SJCRH30 (cell line): ENCODE data around the gene MAP4K5. TPM values are rescaled to one million over a fixed set of nuclear protein-coding genes. Genes with fewer than 3 reads are reported as not detected.

Experiments
- DNase-seq, 2 experiments: peaks; one replicate each; pipeline ENCODE4 v3.0.0-alpha.2; 2015 to 2020
- H3K27ac ChIP-seq: fragments of 250-450 bp; sonication (Bioruptor Pico); 2 replicates; pipeline ENCODE4 v1.5.1; 2020; ENCODE audit warnings: mild to moderate bottlenecking, moderate library complexity
- H3K27me3 ChIP-seq: fragments of 250-450 bp; sonication (Bioruptor Pico); 2 replicates; pipeline ENCODE4 v1.5.1; 2020; ENCODE audit warnings: mild to moderate bottlenecking, moderate library complexity
- H3K36me3 ChIP-seq: fragments of 250-450 bp; sonication (Bioruptor Pico); 2 replicates; pipeline ENCODE4 v1.5.1; 2020; ENCODE audit warnings: mild to moderate bottlenecking, moderate library complexity
- H3K4me1 ChIP-seq: fragments of 250-450 bp; sonication (Bioruptor Pico); 2 replicates; pipeline ENCODE4 v1.5.1; 2020; ENCODE audit warnings: mild to moderate bottlenecking, moderate library complexity
- H3K4me3 ChIP-seq: fragments of 250-450 bp; sonication (Bioruptor Pico); 2 replicates; pipeline ENCODE4 v1.5.1; 2020; ENCODE audit warnings: mild to moderate bottlenecking, moderate library complexity
- H3K9me3 ChIP-seq: fragments of 250-450 bp; sonication (Bioruptor Pico); replicated peaks from 2 replicates; pipeline ENCODE4 v1.5.1; 2020; ENCODE audit warnings: mild to moderate bottlenecking, moderate library complexity
- total RNA-seq: library from RNA; depleted of rRNA; stranded (reverse); fragments of >200 nt; shearing (Covaris generic); gene quantifications from 2 replicates; pipeline ENCODE4 v1.2.3, GENCODE V29; 2014

Gene MAP4K5
- total RNA-seq, 1 experiment from 2014 or later: 57.3 TPM

DNA sequence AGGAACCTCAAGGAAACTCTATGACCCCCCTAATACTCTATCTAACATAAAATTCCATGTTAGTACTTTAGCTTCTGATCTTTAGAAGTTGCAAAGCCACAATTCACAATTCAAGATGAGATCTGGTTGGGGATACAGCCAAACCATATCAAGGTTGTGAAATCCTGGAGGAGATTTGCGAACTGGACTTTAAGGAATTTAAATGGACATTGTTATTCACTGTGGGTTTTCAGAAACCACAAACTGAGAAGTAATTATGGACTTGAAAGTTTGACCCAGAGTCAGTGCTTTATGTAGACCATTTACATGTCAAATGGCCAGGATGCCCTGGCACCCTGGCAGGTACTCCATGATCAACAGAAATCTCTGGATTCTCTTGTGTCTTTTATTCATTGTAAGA is 121.4 kb downstream of the MAP4K5 start:
- no peak for DNase-seq
- Histone ChIP-seq H3K4me3 (no peak overlapping the region), H3K27me3 (no peaks in the 10 kb centered on the region), H3K9me3 (no peaks in the 10 kb centered on the region), H3K36me3 (peaks cover 4% of the 10 kb centered on the region), H3K4me1 (no peaks in the 10 kb centered on the region), H3K27ac (no peak overlapping the region)

- H3K27ac ChIP-seq: no peak overlapping the region
- DNase-seq: no peak
- H3K4me1 ChIP-seq: no peaks in the 10 kb centered on the region
- H3K36me3 ChIP-seq: peaks cover 3% of the 10 kb centered on the region; the same call in 1 of the 2 replicates
- H3K9me3 ChIP-seq: no peaks in the 10 kb centered on the region
- H3K27me3 ChIP-seq: no peaks in the 10 kb centered on the region
- no peak overlapping the region for H3K4me3 ChIP-seq
Measured at GRCh38 chr14:50410071-50410470, 122.3 kb downstream of the MAP4K5 start.

DNA sequence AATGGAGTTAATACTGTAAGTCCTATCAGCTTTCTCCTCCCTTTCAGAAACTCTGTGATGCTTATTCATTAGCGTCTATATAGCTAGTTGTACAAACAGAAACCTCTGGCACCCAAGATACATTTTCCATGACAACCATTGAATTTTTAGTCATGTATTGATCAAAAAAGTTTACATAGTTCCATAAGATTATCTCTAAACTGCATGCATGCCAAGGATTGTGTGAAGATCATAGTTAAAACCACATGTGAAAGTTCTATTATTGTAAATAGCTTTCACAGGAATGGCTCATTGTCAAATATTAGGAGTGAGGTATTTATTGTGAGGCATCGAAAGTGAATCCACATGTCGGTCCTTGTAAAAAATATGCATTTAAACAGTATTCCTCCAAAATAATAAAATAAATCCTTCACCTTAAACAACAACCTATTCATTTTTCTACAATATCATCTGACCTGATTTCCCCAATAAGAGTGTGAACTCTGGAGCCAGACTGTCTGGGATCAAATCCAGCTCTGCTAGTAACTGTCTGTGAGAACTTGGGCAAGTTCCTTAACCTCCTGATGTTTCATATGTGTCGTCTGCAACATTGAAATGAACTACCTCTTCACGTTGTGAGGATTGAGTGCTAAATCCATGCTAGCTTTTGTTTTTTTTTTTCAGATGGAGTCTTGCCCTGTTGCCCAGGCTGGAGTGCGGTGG is 125.1 kb downstream of the MAP4K5 start:
- no peaks in the 10 kb centered on the region for H3K27me3 ChIP-seq
- no peak for DNase-seq
- no peaks in the 10 kb centered on the region for H3K9me3 ChIP-seq
- H3K36me3 ChIP-seq: peaks cover 3% of the 10 kb centered on the region; the same call in 1 of the 2 replicates
- H3K27ac ChIP-seq: no peak overlapping the region
- H3K4me1 ChIP-seq: no peaks in the 10 kb centered on the region
- no peak overlapping the region for H3K4me3 ChIP-seq

- Histone ChIP-seq H3K9me3 (no peaks in the 10 kb centered on the region), H3K36me3 (no peaks in the 10 kb centered on the region), H3K27me3 (no peaks in the 10 kb centered on the region), H3K27ac (no peak overlapping the region), H3K4me1 (no peaks in the 10 kb centered on the region), H3K4me3 (no peak overlapping the region)
- DNase-seq: no peak
Measured at GRCh38 chr14:50403419-50403818, 128.9 kb downstream of the MAP4K5 start.

DNA sequence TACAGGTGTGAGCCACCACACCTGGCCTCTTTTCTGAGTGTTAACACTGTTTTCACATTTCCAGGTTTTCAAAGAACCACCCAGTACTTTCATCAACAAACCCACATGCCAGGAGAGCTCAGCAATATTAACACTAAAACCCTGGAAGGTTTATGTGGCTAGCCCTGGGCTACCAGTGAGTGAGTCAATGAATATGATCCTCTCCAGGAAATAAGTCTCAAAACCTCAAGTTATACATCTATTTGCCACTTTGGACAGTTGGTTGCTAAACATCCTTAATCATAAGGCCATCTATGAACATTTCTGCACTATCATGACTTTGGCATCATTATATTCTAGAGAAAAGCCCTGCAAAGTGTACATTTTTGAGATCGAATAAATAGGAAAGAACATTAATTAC is 129.4 kb downstream of the MAP4K5 start:
- Histone ChIP-seq H3K4me3 (no peak overlapping the region), H3K27ac (no peak overlapping the region), H3K36me3 (no peaks in the 10 kb centered on the region), H3K9me3 (no peaks in the 10 kb centered on the region), H3K4me1 (0 out of 2 replicates have a peak, but pooled peaks cover under 1% of the 10 kb centered on the region), H3K27me3 (no peaks in the 10 kb centered on the region)
- no peak for DNase-seq

GRCh38 chr14:50400461-50400860 is 131.9 kb downstream of the MAP4K5 start:
- H3K9me3 ChIP-seq: no peaks in the 10 kb centered on the region
- no peaks in the 10 kb centered on the region for H3K36me3 ChIP-seq
- H3K27me3 ChIP-seq: no peaks in the 10 kb centered on the region
- H3K4me3 ChIP-seq: no peak overlapping the region
- H3K27ac ChIP-seq: no peak overlapping the region
- no peak for DNase-seq
- 0 out of 2 replicates have a peak, but pooled peaks cover 3% of the 10 kb centered on the region for H3K4me1 ChIP-seq

- Histone ChIP-seq H3K4me3 (no peak overlapping the region), H3K9me3 (no peaks in the 10 kb centered on the region), H3K27ac (no peak overlapping the region), H3K4me1 (0 out of 2 replicates have a peak, but pooled peaks cover 3% of the 10 kb centered on the region), H3K27me3 (no peaks in the 10 kb centered on the region), H3K36me3 (no peaks in the 10 kb centered on the region)
- peak; percentile 11 to 21 for DNase-seq
Measured at GRCh38 chr14:50399251-50400032, 132.9 kb downstream of the MAP4K5 start.

DNA sequence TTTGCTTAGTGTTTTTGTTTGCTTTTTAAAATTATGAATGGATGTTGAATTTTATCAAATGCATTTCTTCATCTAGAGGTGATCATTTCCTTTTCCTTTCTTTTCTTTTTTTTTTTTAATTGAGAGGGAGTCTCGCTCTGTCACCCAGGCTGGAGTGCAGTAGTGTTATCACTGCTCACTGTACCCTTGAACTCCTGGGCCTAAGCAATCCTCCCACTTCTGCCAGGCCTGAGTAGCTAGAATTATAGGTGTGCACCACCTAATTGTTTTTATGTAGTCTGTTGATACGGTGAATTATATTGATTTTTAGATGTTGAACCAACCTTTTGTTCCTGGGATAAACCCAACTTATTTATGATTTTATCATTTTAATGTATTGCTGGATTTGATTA is 134.2 kb downstream of the MAP4K5 start:
- Histone ChIP-seq H3K4me1 (0 out of 2 replicates have a peak, but pooled peaks cover 3% of the 10 kb centered on the region), H3K9me3 (no peaks in the 10 kb centered on the region), H3K36me3 (no peaks in the 10 kb centered on the region), H3K27me3 (no peaks in the 10 kb centered on the region), H3K27ac (no peak overlapping the region), H3K4me3 (peak overlapping the region; percentile 66)
- no peak for DNase-seq

- Histone ChIP-seq H3K27me3 (no peaks in the 10 kb centered on the region), H3K4me3 (peak overlapping the region; percentile 66), H3K36me3 (no peaks in the 10 kb centered on the region), H3K9me3 (no peaks in the 10 kb centered on the region), H3K4me1 (0 out of 2 replicates have a peak, but pooled peaks cover 3% of the 10 kb centered on the region), H3K27ac (peak overlapping the region; percentile 76)
- peak; percentile 45 to 63 for DNase-seq
Measured at GRCh38 chr14:50397390-50398188, 134.8 kb downstream of the MAP4K5 start.

- H3K9me3 ChIP-seq: no peaks in the 10 kb centered on the region
- peak within 1 kb of the TSS; percentile 76 for H3K27ac ChIP-seq
- no peaks in the 10 kb centered on the region for H3K36me3 ChIP-seq
- H3K4me3 ChIP-seq: peak within 1 kb of the TSS; percentile 66
- 0 out of 2 replicates have a peak, but pooled peaks cover 3% of the 10 kb centered on the region for H3K4me1 ChIP-seq
- peak; percentile 76 to 77 for DNase-seq
- H3K27me3 ChIP-seq: no peaks in the 10 kb centered on the region
Measured at GRCh38 chr14:50396631-50397389, 135.6 kb downstream of the MAP4K5 start, which contains the start of gene CDKL1. Gene CDKL1, minus strand, starts transcription at chr14:50396881. Its CDS starts 1,013 bp downstream, at chr14:50395868.

- Histone ChIP-seq H3K4me1 (0 out of 2 replicates have a peak, but pooled peaks cover 3% of the 10 kb centered on the region), H3K27ac (no peak overlapping the region), H3K9me3 (no peaks in the 10 kb centered on the region), H3K27me3 (no peaks in the 10 kb centered on the region), H3K4me3 (no peak overlapping the region), H3K36me3 (no peaks in the 10 kb centered on the region)
- no peak for DNase-seq
Measured at GRCh38 chr14:50395448-50395847, 136.9 kb downstream of the MAP4K5 start.

DNA sequence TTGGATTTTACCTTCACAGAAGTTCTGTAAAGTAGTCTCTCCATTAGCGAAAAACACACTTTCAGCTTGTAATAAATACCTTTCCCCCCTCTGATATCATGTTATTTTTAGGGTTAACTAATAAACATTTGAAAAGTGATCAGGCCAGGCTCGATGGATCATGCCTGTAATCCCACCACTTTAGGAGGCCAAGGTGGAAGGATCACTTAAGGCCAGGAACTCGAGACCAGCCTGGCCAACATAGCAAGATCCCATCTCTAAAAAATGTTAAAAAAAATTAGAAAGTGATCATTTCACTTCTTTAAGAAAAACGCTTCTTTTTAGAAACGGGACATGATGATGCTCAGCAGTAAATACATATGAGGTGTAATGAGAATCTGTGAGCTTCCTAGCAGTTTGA is 137.7 kb downstream of the MAP4K5 start:
- Histone ChIP-seq H3K27me3 (no peaks in the 10 kb centered on the region), H3K36me3 (no peaks in the 10 kb centered on the region), H3K4me3 (no peak overlapping the region), H3K9me3 (no peaks in the 10 kb centered on the region), H3K27ac (no peak overlapping the region), H3K4me1 (0 out of 2 replicates have a peak, but pooled peaks cover 3% of the 10 kb centered on the region)
- DNase-seq: no peak

GRCh38 chr14:50389668-50390441 is 142.5 kb downstream of the MAP4K5 start:
- H3K9me3 ChIP-seq: no peaks in the 10 kb centered on the region
- no peak for DNase-seq

More at GRCh38 chr14:50389668-50390441, 142.5 kb downstream of the MAP4K5 start:
- Histone ChIP-seq H3K4me1 (no peaks in the 10 kb centered on the region), H3K36me3 (no peaks in the 10 kb centered on the region), H3K4me3 (no peak overlapping the region), H3K27me3 (no peaks in the 10 kb centered on the region), H3K27ac (no peak overlapping the region)
